ENCODE data around the gene ERN1.

DNA sequence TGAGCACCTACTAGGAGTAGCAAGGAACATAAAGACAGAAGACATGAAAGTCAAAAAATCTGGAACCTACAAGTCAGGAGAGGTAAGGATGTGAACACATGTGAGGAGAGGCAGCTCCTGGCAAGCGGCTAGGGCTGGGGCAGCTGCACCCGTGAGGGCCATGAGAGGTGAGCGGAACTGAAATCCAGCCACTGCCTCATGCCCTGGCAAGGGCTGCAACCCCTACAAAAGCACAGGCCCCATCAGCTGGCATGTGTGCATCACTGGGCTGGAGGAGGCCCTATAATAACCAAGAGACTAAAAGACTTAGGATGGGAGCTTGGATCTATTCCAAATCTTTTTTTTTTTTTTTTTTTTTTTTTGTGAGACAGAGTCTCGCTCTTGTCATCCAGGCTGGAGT lies 40.3 kb upstream of the ERN1 start:
- TF ChIP-seq, protein P1, sequence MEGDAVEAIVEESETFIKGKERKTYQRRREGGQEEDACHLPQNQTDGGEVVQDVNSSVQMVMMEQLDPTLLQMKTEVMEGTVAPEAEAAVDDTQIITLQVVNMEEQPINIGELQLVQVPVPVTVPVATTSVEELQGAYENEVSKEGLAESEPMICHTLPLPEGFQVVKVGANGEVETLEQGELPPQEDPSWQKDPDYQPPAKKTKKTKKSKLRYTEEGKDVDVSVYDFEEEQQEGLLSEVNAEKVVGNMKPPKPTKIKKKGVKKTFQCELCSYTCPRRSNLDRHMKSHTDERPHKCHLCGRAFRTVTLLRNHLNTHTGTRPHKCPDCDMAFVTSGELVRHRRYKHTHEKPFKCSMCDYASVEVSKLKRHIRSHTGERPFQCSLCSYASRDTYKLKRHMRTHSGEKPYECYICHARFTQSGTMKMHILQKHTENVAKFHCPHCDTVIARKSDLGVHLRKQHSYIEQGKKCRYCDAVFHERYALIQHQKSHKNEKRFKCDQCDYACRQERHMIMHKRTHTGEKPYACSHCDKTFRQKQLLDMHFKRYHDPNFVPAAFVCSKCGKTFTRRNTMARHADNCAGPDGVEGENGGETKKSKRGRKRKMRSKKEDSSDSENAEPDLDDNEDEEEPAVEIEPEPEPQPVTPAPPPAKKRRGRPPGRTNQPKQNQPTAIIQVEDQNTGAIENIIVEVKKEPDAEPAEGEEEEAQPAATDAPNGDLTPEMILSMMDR (IDR thresholded peaks at IDR 0.05): no peak
- no peak for TF ChIP-seq POLR2AphosphoS5 (IDR thresholded peaks at IDR 0.05)
- no peak for TF ChIP-seq POLR2A (IDR thresholded peaks at IDR 0.05)
- no peak for TF ChIP-seq EP300 (IDR thresholded peaks at IDR 0.05)
